Stomach (tissue), 9 donors: ENCODE data around the gene NDFIP2. TPM values are rescaled to one million over a fixed set of nuclear protein-coding genes. Genes with fewer than 3 reads are reported as not detected.
A peak's percentile ranks its signal among the peaks of the same experiment; 100 is the strongest.

Source experiments
- DNase-seq, 2 donors: peaks; one replicate each; pipeline versions ENCODE4 v3.0.0 to v3.0.0-alpha.2; 2013 to 2019
- H3K27ac ChIP-seq, 5 donors: fragments of 200-600 bp in 4 of 5; sonication (generic) in 4 of 5; one replicate each; pipeline ENCODE4 v1.5.1; 2013 to 2019; ENCODE audit warnings: mild to moderate bottlenecking in 1 of 5, moderate library complexity in 1 of 5
- H3K27me3 ChIP-seq, 3 donors: fragments of 200-600 bp; sonication (generic); one replicate each; pipeline ENCODE4 v1.5.1; 2017 to 2019; ENCODE audit warnings: mixed run types in 1 of 3
- H3K36me3 ChIP-seq, 4 donors: fragments of 200-600 bp; sonication (generic); 1 replicate in 3 of 4; 2 replicates in 1 of 4; pipeline ENCODE4 v1.5.1; 2016 to 2019
- H3K4me1 ChIP-seq, 4 donors: fragments of 200-600 bp; sonication (generic); one replicate each; pipeline ENCODE4 v1.5.1; 2016 to 2019
- H3K4me3 ChIP-seq, 4 donors: fragments of 200-600 bp; sonication (generic) in 3 of 4; one replicate each; pipeline ENCODE4 v1.5.1; 2016 to 2019; ENCODE audit warnings: mild to moderate bottlenecking in 1 of 4
- H3K9me3 ChIP-seq, 4 donors: fragments of 200-600 bp; sonication (generic); one replicate each; pipeline ENCODE4 v1.5.1; 2016 to 2019
- CTCF ChIP-seq, 7 experiments: fragments of 450-650 bp in 4 of 7; fragments of 200-600 bp in 3 of 7; sonication (generic) in 3 of 7; IDR thresholded peaks; one replicate each; pipeline ENCODE4 v1.5.1; 2016 to 2019; ENCODE audit warnings: antibody characterized with exemption in 7 of 7, control low read depth in 2 of 7, mild to moderate bottlenecking in 1 of 7
- EP300 ChIP-seq: sonication (generic); formaldehyde crosslinking; IDR thresholded peaks from one replicate; pipeline ENCODE4 v1.6.1; 2017; ENCODE audit warnings: antibody characterized with exemption
- POLR2A ChIP-seq, 4 donors: fragments of 450-650 bp; IDR thresholded peaks; one replicate each; pipeline ENCODE4 v1.6.1; 2016; ENCODE audit warnings: antibody characterized with exemption in 4 of 4, control low read depth in 2 of 4, mild to moderate bottlenecking in 1 of 4, moderate library complexity in 1 of 4
- POLR2AphosphoS5 ChIP-seq, 3 donors: sonication (generic); formaldehyde crosslinking; IDR thresholded peaks; one replicate each; pipeline ENCODE4 v1.6.1; 2016; ENCODE audit warnings: antibody characterized with exemption in 3 of 3
- WGBS, 5 donors: extraction: QIAGEN DNeasy Blood & Tissue Kit in 3 of 5; methylation state at CpG; one replicate each; pipeline versions ENCODE4 v1.1.5 to v1.1.7; 2013 to 2018; 5-methylcytosine and 5-hydroxymethylcytosine counted together
- intact Hi-C: fragments of 100-400 bp; cut with DNase I; formaldehyde crosslinking; loops from one replicate; pipeline ENCODE4 v1.15.1; 2023; ENCODE audit warnings: low total_unique reads
- polyA plus RNA-seq, 3 donors: library from polyadenylated mRNA; stranded (reverse); fragments of 200-250 nt; gene quantifications; one replicate each; pipeline ENCODE4 v1.2.3, GENCODE V29; 2013
- total RNA-seq, 5 donors: library from RNA; depleted of rRNA; stranded (reverse); fragments of >200 nt; gene quantifications; one replicate each; pipeline versions ENCODE4 v1.1.0 to v1.2.3, GENCODE V29; 2014 to 2016
- donor health status: healthy with polysubstance abuse.
- donor health status: Bipolar disorder and iron deficiency.
- donor health status: healthy.

NDFIP2 gene
- total and polyA plus RNA-seq, 8 donors, result 2.9 to 56.5 (median 14.7) TPM

- Histone ChIP-seq H3K4me3 (no peak overlapping the region), H3K4me1 (peaks cover 0 to 19% (median 7%) of the 10 kb centered on the region in 4 donors), H3K36me3 (no peaks in the 10 kb centered on the region), H3K9me3 (no peaks in the 10 kb centered on the region), H3K27me3 (no peaks in the 10 kb centered on the region), H3K27ac (no peak overlapping the region)
- TF ChIP-seq POLR2AphosphoS5 (IDR thresholded peaks at IDR 0.05) (no peak), POLR2A (IDR thresholded peaks at IDR 0.05) (no peak)
- intact Hi-C loops, result no loop called here
- DNase-seq, result no peak
These were observed 22.6 kb downstream of the NDFIP2 start for GRCh38 chr13:79503473-79504017.

- TF ChIP-seq EP300 (no peak), CTCF (IDR thresholded peaks at IDR 0.05) (no peak), POLR2AphosphoS5 (IDR thresholded peaks at IDR 0.05) (no peak)
- WGBS, 5 donors, result 74 to 84% (median 78%) methylated on average over 6 of the region's 6 CpGs
- intact Hi-C loops, result no loop called here
- no peaks in the 10 kb centered on the region for H3K27me3 ChIP-seq
- no peak overlapping the region for H3K4me3 ChIP-seq
- H3K9me3 ChIP-seq, result no peaks in the 10 kb centered on the region
- H3K4me1 ChIP-seq, result peaks cover 0 to 19% (median 6%) of the 10 kb centered on the region in 4 donors
- H3K36me3 ChIP-seq, result no peaks in the 10 kb centered on the region
- DNase-seq, result no peak
- H3K27ac ChIP-seq, result no peak overlapping the region
These were observed 27.4 kb downstream of the NDFIP2 start for GRCh38 chr13:79508224-79508961.

- intact Hi-C loops, result no loop called here
- Histone ChIP-seq H3K4me1 (peaks cover 0 to 41% (median 10%) of the 10 kb centered on the region in 4 donors), H3K27me3 (no peaks in the 10 kb centered on the region), H3K36me3 (no peaks in the 10 kb centered on the region), H3K4me3 (no peak overlapping the region), H3K9me3 (no peaks in the 10 kb centered on the region), H3K27ac (no peak overlapping the region)
- no peak for DNase-seq
- no peak for TF ChIP-seq POLR2A (IDR thresholded peaks at IDR 0.05)
- no peak for TF ChIP-seq POLR2AphosphoS5 (IDR thresholded peaks at IDR 0.05)
- no peak for TF ChIP-seq CTCF (IDR thresholded peaks at IDR 0.05)
- TF ChIP-seq EP300, result no peak
- 89 to 97% (median 94%) methylated on average over 2 of the region's 2 CpGs for WGBS, 5 donors
These were observed 30.7 kb downstream of the NDFIP2 start for GRCh38 chr13:79511611-79512010.

- Histone ChIP-seq H3K4me3 (no peak overlapping the region), H3K9me3 (no peaks in the 10 kb centered on the region), H3K36me3 (no peaks in the 10 kb centered on the region), H3K27me3 (no peaks in the 10 kb centered on the region), H3K4me1 (peaks cover 0 to 48% (median 13%) of the 10 kb centered on the region in 4 donors), H3K27ac (no peak overlapping the region)
- DNase-seq, result no peak
- TF ChIP-seq POLR2AphosphoS5 (IDR thresholded peaks at IDR 0.05) (no peak), POLR2A (IDR thresholded peaks at IDR 0.05) (no peak), EP300 (no peak), CTCF (IDR thresholded peaks at IDR 0.05) (no peak)
- intact Hi-C loops, result no loop called here
These were observed 32.0 kb downstream of the NDFIP2 start for GRCh38 chr13:79512950-79513349.

- DNase-seq, result peak; percentile 11 to 49
- intact Hi-C loops, result no loop called here
- Histone ChIP-seq H3K9me3 (no peaks in the 10 kb centered on the region), H3K36me3 (peaks cover 5 to 10% (median 8%) of the 10 kb centered on the region in 4 donors), H3K27ac (peak overlapping the region in 1 of 5 donors; percentile 30), H3K27me3 (no peaks in the 10 kb centered on the region), H3K4me1 (peaks cover 0 to 48% (median 10%) of the 10 kb centered on the region in 4 donors), H3K4me3 (no peak overlapping the region)
- TF ChIP-seq CTCF (IDR thresholded peaks at IDR 0.05) (no peak), POLR2AphosphoS5 (IDR thresholded peaks at IDR 0.05) (peak in 2 of 3 donors; percentile 34 to 35)
These were observed 35.6 kb downstream of the NDFIP2 start for GRCh38 chr13:79516595-79516994.
